Peyer's patch (tissue), 4 donors: Measurements from ENCODE around the gene BTNL9. TPM values are rescaled to one million over a fixed set of nuclear protein-coding genes. Genes with fewer than 3 reads are reported as not detected.

Experiments
- DNase-seq, 3 donors: peaks; one replicate each; pipeline ENCODE4 v3.0.0-alpha.2; 2017 to 2019
- H3K27ac ChIP-seq, 4 donors: fragments of 200-600 bp; sonication (generic); one replicate each; pipeline ENCODE4 v1.5.1; 2016 to 2019
- H3K27me3 ChIP-seq, 2 donors: fragments of 200-600 bp; sonication (generic); one replicate each; pipeline ENCODE4 v1.5.1; 2019
- H3K36me3 ChIP-seq, 3 donors: fragments of 200-600 bp; sonication (generic); one replicate each; pipeline ENCODE4 v1.5.1; 2016 to 2019
- H3K4me1 ChIP-seq, 4 donors: fragments of 200-600 bp; sonication (generic); one replicate each; pipeline ENCODE4 v1.5.1; 2016 to 2019
- H3K4me3 ChIP-seq, 4 donors: fragments of 200-600 bp; sonication (generic); 1 replicate in 3 of 4; 2 replicates in 1 of 4; pipeline ENCODE4 v1.5.1; 2016 to 2019; ENCODE audit warnings: mild to moderate bottlenecking in 1 of 4
- H3K9me3 ChIP-seq, 4 donors: fragments of 200-600 bp; sonication (generic); one replicate each; pipeline ENCODE4 v1.5.1; 2016 to 2019; ENCODE audit warnings: mild to moderate bottlenecking in 1 of 4
- CTCF ChIP-seq, 6 experiments: fragments of 450-650 bp in 4 of 6; fragments of 200-600 bp in 2 of 6; sonication (generic) in 1 of 6; IDR thresholded peaks; one replicate each; pipeline ENCODE4 v1.5.1; 2017 to 2019; ENCODE audit warnings: antibody characterized with exemption in 6 of 6, mild to moderate bottlenecking in 3 of 6, moderate library complexity in 1 of 6
- POLR2A ChIP-seq, 2 donors: fragments of 450-650 bp; IDR thresholded peaks; one replicate each; pipeline ENCODE4 v1.5.1; 2017; ENCODE audit warnings: antibody characterized with exemption in 2 of 2, mild to moderate bottlenecking in 2 of 2, moderate library complexity in 2 of 2
- total RNA-seq, 4 donors: library from RNA; depleted of rRNA; stranded (reverse); fragments of >200 nt; gene quantifications; one replicate each; pipeline ENCODE4 v1.1.0, GENCODE V29; 2016

BTNL9 gene
- total RNA-seq, 4 donors from 2014 or later = 5.3 to 48.7 (median 8.7) TPM

DNA sequence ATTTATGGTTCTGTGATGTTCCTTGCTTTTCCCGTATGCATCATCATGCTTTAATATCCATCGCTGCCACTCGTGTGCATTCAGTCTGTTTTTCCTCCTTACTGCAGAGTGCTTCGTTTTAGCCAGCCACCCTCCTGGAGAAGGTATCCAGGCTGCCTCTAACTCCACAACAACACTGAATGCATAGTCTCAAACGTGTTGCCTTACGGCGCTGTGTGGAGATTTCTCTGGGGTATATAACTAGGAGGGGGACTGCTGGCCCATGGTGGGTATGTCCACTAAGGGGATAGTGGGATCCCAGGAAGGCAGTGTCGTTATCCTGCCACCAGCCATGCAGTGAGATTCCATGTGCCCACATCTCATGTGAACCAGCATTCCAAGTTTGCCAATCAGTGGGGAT is 16.4 kb downstream of the BTNL9 start:
- Histone ChIP-seq H3K27me3 (peaks cover 0 to 34% of the 10 kb centered on the region in 2 donors), H3K27ac (no peak overlapping the region), H3K4me3 (no peak overlapping the region), H3K9me3 (no peaks in the 10 kb centered on the region), H3K36me3 (no peaks in the 10 kb centered on the region), H3K4me1 (peaks cover 0 to 24% (median 6%) of the 10 kb centered on the region in 4 donors)
- no peak for DNase-seq
- TF ChIP-seq POLR2A (IDR thresholded peaks at IDR 0.05) (no peak), CTCF (IDR thresholded peaks at IDR 0.05) (no peak)

- no peak overlapping the region for H3K27ac ChIP-seq
- H3K4me3 ChIP-seq = no peak overlapping the region
- H3K27me3 ChIP-seq = peaks cover 0 to 21% of the 10 kb centered on the region in 2 donors
- TF ChIP-seq POLR2A (IDR thresholded peaks at IDR 0.05) (no peak), CTCF (IDR thresholded peaks at IDR 0.05) (no peak)
- no peak for DNase-seq
- H3K36me3 ChIP-seq = no peaks in the 10 kb centered on the region
- H3K4me1 ChIP-seq = peaks cover 0 to 18% (median 2%) of the 10 kb centered on the region in 4 donors
- H3K9me3 ChIP-seq = no peaks in the 10 kb centered on the region
Observed at GRCh38 chr5:181058321-181058720, 18.3 kb downstream of the BTNL9 start.

DNA sequence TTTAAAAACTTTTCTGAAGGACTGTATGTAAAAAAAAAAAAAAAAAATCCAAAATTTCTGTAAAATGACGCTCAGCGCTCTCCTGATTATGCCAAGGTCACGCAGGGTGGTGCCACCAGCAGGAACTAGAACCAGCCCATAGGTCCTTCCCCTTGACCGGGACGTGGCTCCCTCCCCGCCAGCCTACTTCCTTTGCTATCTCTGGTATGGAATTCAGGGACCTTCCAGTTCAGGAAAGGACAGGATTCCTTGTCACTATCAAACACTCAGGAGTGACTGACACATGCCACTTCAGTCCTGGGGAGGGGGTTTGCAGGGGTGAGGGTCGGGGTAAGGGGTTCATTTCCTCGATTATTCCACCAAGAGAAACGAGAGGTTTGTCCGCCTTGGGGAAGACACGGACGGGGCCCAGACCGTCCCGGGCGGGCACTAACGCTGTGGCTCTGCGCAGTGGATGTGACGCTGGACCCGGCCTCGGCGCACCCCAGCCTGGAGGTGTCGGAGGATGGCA is 18.8 kb downstream of the BTNL9 start:
- Histone ChIP-seq H3K4me3 (peak overlapping the region in 2 of 4 donors; percentile 11 to 25), H3K27me3 (peaks cover 0 to 16% of the 10 kb centered on the region in 2 donors), H3K9me3 (no peaks in the 10 kb centered on the region), H3K4me1 (peaks cover 0 to 13% (median 0%) of the 10 kb centered on the region in 4 donors), H3K27ac (no peak overlapping the region), H3K36me3 (no peaks in the 10 kb centered on the region)
- TF ChIP-seq POLR2A (IDR thresholded peaks at IDR 0.05) (no peak), CTCF (IDR thresholded peaks at IDR 0.05) (no peak)
- DNase-seq = no peak

GRCh38 chr5:181059297-181060230 is 19.5 kb downstream of the BTNL9 start:
- Histone ChIP-seq H3K4me1 (peaks cover 0 to 8% (median 0%) of the 10 kb centered on the region in 4 donors), H3K27me3 (peaks cover 0 to 11% of the 10 kb centered on the region in 2 donors)
- no peak for DNase-seq

GRCh38 chr5:181060231-181060590 is 20.1 kb downstream of the BTNL9 start:
- Histone ChIP-seq H3K27me3 (peaks cover 0 to 11% of the 10 kb centered on the region in 2 donors), H3K9me3 (no peaks in the 10 kb centered on the region), H3K27ac (no peak overlapping the region), H3K4me3 (no peak overlapping the region), H3K36me3 (no peaks in the 10 kb centered on the region), H3K4me1 (peaks cover 0 to 8% (median 0%) of the 10 kb centered on the region in 4 donors)
- no peak for DNase-seq
- no peak for TF ChIP-seq POLR2A (IDR thresholded peaks at IDR 0.05)
- TF ChIP-seq CTCF (IDR thresholded peaks at IDR 0.05) = no peak

More at GRCh38 chr5:181059297-181060230, 19.5 kb downstream of the BTNL9 start:
- Histone ChIP-seq H3K4me3 (peak overlapping the region in 2 of 4 donors; percentile 11 to 25), H3K9me3 (no peaks in the 10 kb centered on the region), H3K36me3 (no peaks in the 10 kb centered on the region), H3K27ac (no peak overlapping the region)
- TF ChIP-seq CTCF (IDR thresholded peaks at IDR 0.05) = peak in 1 of 6 experiments; percentile 12
- TF ChIP-seq POLR2A (IDR thresholded peaks at IDR 0.05) = no peak
